HS-5 (cell line): ENCODE results near the gene TMEM30A.
A peak's percentile ranks its signal among the peaks of the same experiment; 100 is the strongest.

Source experiments
- DNase-seq: peaks from one replicate; pipeline ENCODE4 v3.0.0-alpha.2; 2012; ENCODE audit warnings: low read depth

TMEM30A gene

GRCh38 chr6:75284632-75285282, at the start of gene TMEM30A:
Gene TMEM30A, minus strand, starts transcription at chr6:75284792. Its CDS starts 154 bp downstream, at chr6:75284638.
- peak; percentile 95 for DNase-seq

GRCh38 chr6:75333676-75334200, 49.1 kb upstream of the TMEM30A start:
- no peak for DNase-seq

- DNase-seq, result peak; percentile 77
Observed at GRCh38 chr6:75331151-75331550, 46.6 kb upstream of the TMEM30A start.

- DNase-seq, result no peak
Observed at GRCh38 chr6:75329703-75330102, 45.1 kb upstream of the TMEM30A start.

GRCh38 chr6:75327807-75328206, 43.2 kb upstream of the TMEM30A start:
- DNase-seq, result no peak

GRCh38 chr6:75326557-75327258, 42.1 kb upstream of the TMEM30A start:
- no peak for DNase-seq

GRCh38 chr6:75318900-75319299, 34.3 kb upstream of the TMEM30A start:
- no peak for DNase-seq

GRCh38 chr6:75317503-75318206, 33.1 kb upstream of the TMEM30A start:
- peak; percentile 24 for DNase-seq

- no peak for DNase-seq
Observed at GRCh38 chr6:75315978-75316377, 31.4 kb upstream of the TMEM30A start.

GRCh38 chr6:75308250-75308988, 23.8 kb upstream of the TMEM30A start:
- no peak for DNase-seq

- no peak for DNase-seq
Observed at GRCh38 chr6:75307364-75308004, 22.9 kb upstream of the TMEM30A start.

GRCh38 chr6:75306064-75306463, 21.5 kb upstream of the TMEM30A start:
- no peak for DNase-seq

GRCh38 chr6:75305573-75305972, 21.0 kb upstream of the TMEM30A start:
- no peak for DNase-seq

GRCh38 chr6:75302280-75302679, 17.7 kb upstream of the TMEM30A start:
- no peak for DNase-seq

- DNase-seq, result no peak
Observed at GRCh38 chr6:75301537-75301936, 16.9 kb upstream of the TMEM30A start.

- DNase-seq, result no peak
Observed at GRCh38 chr6:75301088-75301487, 16.5 kb upstream of the TMEM30A start.

GRCh38 chr6:75300531-75300855, 15.9 kb upstream of the TMEM30A start:
- DNase-seq, result no peak

- DNase-seq, result no peak
Observed at GRCh38 chr6:75299801-75300530, 15.4 kb upstream of the TMEM30A start.

GRCh38 chr6:75296811-75297779, 12.5 kb upstream of the TMEM30A start:
- DNase-seq, result peak; percentile 49

- no peak for DNase-seq
Observed at GRCh38 chr6:75292555-75292954, 8.0 kb upstream of the TMEM30A start.
